Measurements from ENCODE around the gene SSBP3. TPM values are rescaled to one million over a fixed set of nuclear protein-coding genes. Genes with fewer than 3 reads are reported as not detected.

Gene SSBP3
- total RNA-seq, 1 donor from 2014 or later = 70.7 TPM

- H3K4me3 ChIP-seq = no peak overlapping the region
- peak overlapping the region; percentile 83 for H3K27ac ChIP-seq
- H3K27me3 ChIP-seq = no peaks in the 10 kb centered on the region
- H3K36me3 ChIP-seq = no peaks in the 10 kb centered on the region
- no peak for TF ChIP-seq POLR2AphosphoS5 (IDR thresholded peaks at IDR 0.05; ENCODE audit: insufficient read depth in 1 of 2, low read depth in 1 of 2)
- no peak for TF ChIP-seq POLR2A (IDR thresholded peaks at IDR 0.05)
- TF ChIP-seq CTCF (IDR thresholded peaks at IDR 0.05) = no peak
- H3K4me1 ChIP-seq = peaks cover 88% of the 10 kb centered on the region
- DNase-seq (ENCODE audit: extremely low spot score in 2 of 2) = no peak
- intact Hi-C loops (cut with DNase I) = no loop called here
- no peaks in the 10 kb centered on the region for H3K9me3 ChIP-seq
Observed at GRCh38 chr1:54289712-54290233, 116.4 kb downstream of the SSBP3 start.

GRCh38 chr1:54287801-54288211 lies 118.4 kb downstream of the SSBP3 start:
- H3K4me3 ChIP-seq = peak overlapping the region in 1 of 2 donors; percentile 2
- no peak for DNase-seq (ENCODE audit: extremely low spot score in 2 of 2)
- intact Hi-C loops (cut with DNase I) = no loop called here
- no peaks in the 10 kb centered on the region for H3K9me3 ChIP-seq
- no peaks in the 10 kb centered on the region for H3K36me3 ChIP-seq
- peaks cover 79% of the 10 kb centered on the region for H3K4me1 ChIP-seq
- no peak for TF ChIP-seq CTCF (IDR thresholded peaks at IDR 0.05)
- TF ChIP-seq POLR2A (IDR thresholded peaks at IDR 0.05) = no peak
- TF ChIP-seq POLR2AphosphoS5 (IDR thresholded peaks at IDR 0.05; ENCODE audit: insufficient read depth in 1 of 2, low read depth in 1 of 2) = no peak
- peak overlapping the region; percentile 83 for H3K27ac ChIP-seq
- H3K27me3 ChIP-seq = no peaks in the 10 kb centered on the region

GRCh38 chr1:54287176-54287650 lies 119.0 kb downstream of the SSBP3 start:
- peak in 1 of 2 donors; percentile 97 for DNase-seq (ENCODE audit: extremely low spot score in 2 of 2)
- no peaks in the 10 kb centered on the region for H3K9me3 ChIP-seq
- intact Hi-C loops (cut with DNase I) = no loop called here

GRCh38 chr1:54285815-54286345 lies 120.3 kb downstream of the SSBP3 start:
- DNase-seq (ENCODE audit: extremely low spot score in 2 of 2) = no peak
- H3K9me3 ChIP-seq = no peaks in the 10 kb centered on the region
- no peak overlapping the region for H3K4me3 ChIP-seq
- H3K27me3 ChIP-seq = no peaks in the 10 kb centered on the region
- peak overlapping the region; percentile 83 for H3K27ac ChIP-seq
- H3K4me1 ChIP-seq = peaks cover 78% of the 10 kb centered on the region
- H3K36me3 ChIP-seq = no peaks in the 10 kb centered on the region
- no peak for TF ChIP-seq POLR2AphosphoS5 (IDR thresholded peaks at IDR 0.05; ENCODE audit: insufficient read depth in 1 of 2, low read depth in 1 of 2)
- no peak for TF ChIP-seq CTCF (IDR thresholded peaks at IDR 0.05)
- TF ChIP-seq POLR2A (IDR thresholded peaks at IDR 0.05) = no peak
- intact Hi-C loops (cut with DNase I) = no loop called here

More at GRCh38 chr1:54287176-54287650, 119.0 kb downstream of the SSBP3 start:
- H3K27ac ChIP-seq = peak overlapping the region; percentile 83
- H3K27me3 ChIP-seq = no peaks in the 10 kb centered on the region
- H3K4me1 ChIP-seq = peaks cover 79% of the 10 kb centered on the region
- H3K36me3 ChIP-seq = no peaks in the 10 kb centered on the region
- TF ChIP-seq POLR2AphosphoS5 (IDR thresholded peaks at IDR 0.05; ENCODE audit: insufficient read depth in 1 of 2, low read depth in 1 of 2) = peak; percentile 82 to 91
- TF ChIP-seq CTCF (IDR thresholded peaks at IDR 0.05) = no peak
- no peak for TF ChIP-seq POLR2A (IDR thresholded peaks at IDR 0.05)
- H3K4me3 ChIP-seq = peak overlapping the region in 1 of 2 donors; percentile 2
